A204.1 (cell line): Measurements from ENCODE around the gene TRIM75.
"Not testable (repeated sequence)": the region's sequence is repeated elsewhere in the genome, so short reads cannot be mapped to it uniquely, and the experiment has no call there.

Experiments used
- FAIRE-seq: peaks from 2 replicates; lab custom pipeline; 2012; peaks lifted over from hg19 to GRCh38; lab: Jason Lieb, UNC

The TRIM75 gene

GRCh38 chr4:165053645-165054044 is at the start of gene TRIM75:
Gene TRIM75, plus strand, starts transcription at chr4:165053866. Its CDS starts 5,282 bp downstream, at chr4:165059148.
- no peak for FAIRE-seq

- no peak for FAIRE-seq
These were observed 48.2 kb upstream of the TRIM75 start for GRCh38 chr4:165005352-165005925.

GRCh38 chr4:165006456-165006855 is 47.2 kb upstream of the TRIM75 start:
- no peak for FAIRE-seq

DNA sequence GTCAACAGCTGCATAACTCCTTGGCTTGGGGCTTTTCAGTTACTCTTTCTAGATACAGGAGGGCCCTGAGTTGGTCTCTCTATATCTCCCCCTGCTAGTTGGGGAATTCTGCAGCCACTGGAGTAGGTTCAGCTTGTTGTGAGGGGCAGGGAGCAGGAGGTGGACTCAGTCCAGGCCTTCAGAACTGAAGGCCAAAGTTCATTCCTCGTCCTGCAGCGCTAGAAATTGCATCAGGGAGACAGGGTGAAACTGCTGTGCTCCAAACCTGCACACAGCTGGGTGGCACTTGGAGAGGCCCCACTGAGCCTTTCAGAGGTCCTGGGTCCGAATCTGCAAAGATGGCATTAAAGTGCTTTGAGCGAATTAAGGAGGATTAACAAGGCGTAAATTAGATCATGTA is 46.8 kb upstream of the TRIM75 start:
- FAIRE-seq = no peak

GRCh38 chr4:165009493-165010227 is 44.0 kb upstream of the TRIM75 start:
- no peak for FAIRE-seq

DNA sequence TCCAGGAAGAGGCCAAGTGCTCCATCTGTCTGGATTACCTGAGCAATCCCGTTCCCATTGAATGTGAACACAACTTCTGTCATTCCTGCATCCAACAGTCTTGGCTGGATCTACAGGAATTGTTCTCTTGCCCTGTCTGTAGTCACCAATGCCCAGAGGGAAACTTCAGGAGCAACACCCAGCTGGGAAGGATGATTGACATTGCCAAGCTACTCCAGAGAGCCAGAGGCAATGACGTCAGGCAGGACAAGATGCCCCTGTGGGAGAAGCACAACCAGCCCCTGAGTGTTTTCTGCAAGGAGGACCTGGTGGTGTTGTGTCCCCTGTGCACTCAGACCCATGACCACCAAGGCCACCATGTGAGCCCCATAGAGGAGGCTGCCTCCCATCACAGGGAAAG is 43.2 kb upstream of the TRIM75 start:
- no peak for FAIRE-seq

GRCh38 chr4:165010991-165011390 is 42.7 kb upstream of the TRIM75 start:
- no peak for FAIRE-seq

DNA sequence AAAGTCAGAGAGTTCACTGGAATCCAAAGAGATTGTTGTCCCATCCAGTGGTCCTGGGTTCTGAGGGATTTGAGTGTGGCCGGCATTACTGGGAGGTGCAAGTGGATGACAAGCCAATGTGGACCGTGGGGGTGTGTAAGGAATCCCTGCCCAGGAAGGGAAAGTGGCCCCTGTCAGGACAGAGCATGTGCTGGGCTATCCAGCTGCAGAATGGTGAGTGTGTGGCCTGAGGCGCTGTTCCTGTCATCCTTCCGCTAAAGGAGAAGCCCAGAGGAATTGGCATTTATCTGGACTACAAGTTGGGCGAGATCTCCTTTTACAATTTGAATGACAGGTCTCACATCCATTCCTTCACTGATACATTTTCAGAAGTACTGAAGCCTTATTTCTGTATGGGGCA is 42.3 kb upstream of the TRIM75 start:
- FAIRE-seq = no peak

DNA sequence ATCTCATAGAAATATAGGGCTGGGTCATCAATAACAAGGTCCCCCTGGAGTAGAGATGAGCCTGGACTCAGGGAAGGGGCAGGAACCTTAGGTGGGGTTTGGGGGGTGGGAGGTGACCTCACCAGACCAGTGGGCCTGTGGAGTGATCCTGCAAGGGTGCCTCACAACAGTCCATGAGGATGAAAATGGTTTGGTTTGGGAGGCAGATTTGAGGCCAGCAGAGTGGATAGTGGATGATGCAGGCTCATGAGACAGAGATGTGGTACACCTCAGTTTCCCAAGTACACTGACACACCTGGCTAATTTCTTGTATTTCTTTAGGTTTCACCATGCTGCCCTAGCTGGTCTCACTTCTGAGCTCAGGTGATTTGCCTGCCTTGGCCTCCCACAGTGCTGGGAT is 40.0 kb upstream of the TRIM75 start:
- FAIRE-seq = no peak

- FAIRE-seq = no peak
These were observed 36.7 kb upstream of the TRIM75 start for GRCh38 chr4:165016971-165017370.

DNA sequence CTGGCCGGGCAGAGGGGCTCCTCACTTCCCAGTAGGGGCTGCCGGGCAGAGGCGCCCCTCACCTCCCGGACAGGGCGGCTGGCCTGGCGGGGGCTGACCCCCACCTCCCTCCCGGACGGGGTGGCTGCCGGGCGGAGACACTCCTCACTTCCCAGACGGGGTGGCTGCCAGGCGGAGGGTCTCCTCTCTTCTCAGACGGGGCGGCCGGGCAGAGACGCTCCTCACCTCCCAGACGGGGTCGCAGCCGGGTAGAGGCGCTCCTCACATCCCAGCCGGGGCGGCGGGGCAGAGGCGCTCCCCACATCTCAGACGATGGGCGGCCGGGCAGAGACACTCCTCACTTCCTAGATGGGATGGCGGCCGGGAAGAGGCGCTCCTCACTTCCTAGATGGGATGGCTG is 33.7 kb upstream of the TRIM75 start:
- FAIRE-seq = not testable (repeated sequence)

DNA sequence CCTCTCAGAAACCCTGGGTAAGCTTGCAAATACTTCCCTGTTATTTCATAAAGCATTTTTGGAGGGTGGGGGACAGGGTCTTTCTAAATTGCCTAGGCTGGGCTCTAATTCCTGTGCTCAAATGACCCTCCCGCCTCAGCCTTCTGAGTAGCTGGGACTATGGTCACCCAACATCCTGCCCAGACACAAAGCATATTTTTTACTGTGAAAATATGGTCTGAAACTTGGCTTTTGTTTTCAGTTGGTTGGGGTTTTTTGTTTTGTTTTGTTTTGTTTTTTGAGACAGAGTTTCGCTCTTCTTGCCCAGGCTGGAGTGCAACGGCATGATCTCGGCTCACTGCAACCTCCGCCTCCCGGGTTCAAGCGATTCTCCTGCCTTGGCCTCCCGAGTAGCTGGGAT is 27.9 kb upstream of the TRIM75 start:
- not testable (repeated sequence) for FAIRE-seq

DNA sequence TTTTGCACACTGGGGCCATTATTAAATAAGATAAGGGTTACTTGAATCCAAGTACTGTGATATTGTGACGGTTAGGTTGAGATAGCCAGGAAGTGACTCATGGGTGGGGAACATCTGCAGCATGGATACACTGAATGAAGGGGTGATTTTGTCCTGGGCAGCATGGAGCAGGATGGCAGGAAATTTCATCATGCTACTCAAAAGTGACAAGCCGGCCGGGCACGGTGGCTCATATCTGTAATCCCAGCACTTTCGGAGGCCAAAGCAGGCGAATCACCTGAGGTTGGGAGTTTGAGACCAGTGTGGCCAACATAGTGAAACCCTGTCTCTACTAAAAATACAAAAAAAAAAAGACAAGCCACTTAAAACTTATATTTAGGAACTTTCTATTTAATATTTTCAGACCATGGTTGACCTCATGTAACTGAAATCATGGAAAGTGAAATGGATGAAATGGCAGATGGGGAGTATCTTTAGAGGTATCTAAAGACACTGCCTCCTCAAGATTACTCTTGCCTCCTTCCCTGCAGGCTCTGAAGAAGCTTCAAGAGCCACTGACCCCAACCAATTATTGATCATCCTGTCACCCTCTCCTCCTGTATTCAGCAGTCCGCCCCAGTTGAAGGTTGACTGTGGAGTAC is 25.8 kb upstream of the TRIM75 start:
- FAIRE-seq = no peak

GRCh38 chr4:165031436-165032211 is 22.0 kb upstream of the TRIM75 start, which contains the start of gene TRIM60:
Gene TRIM60, plus strand, starts transcription at chr4:165031999. Its CDS starts 8,074 bp downstream, at chr4:165040073.
- no peak for FAIRE-seq

DNA sequence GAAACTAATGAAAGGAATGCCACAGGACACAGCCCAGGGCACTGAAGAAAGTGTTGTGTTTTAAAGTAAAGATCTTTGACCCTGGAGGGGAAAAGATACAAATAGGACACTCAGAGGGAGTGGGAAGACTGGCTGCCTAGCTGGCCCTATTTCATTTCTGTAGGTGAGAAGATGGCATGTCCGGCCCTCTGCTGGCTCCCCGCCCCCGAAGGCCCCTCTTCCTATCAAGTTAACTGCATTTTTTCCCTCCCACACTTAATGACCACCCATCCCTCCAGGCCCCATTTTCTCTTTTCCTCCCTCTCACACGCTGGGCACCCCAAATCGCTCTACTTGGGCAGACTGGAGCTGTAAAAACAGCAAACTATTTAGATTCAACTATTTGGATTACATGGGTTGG is 5.5 kb upstream of the TRIM75 start:
- FAIRE-seq = no peak

- no peak for FAIRE-seq
These were observed 1.0 kb upstream of the TRIM75 start for GRCh38 chr4:165052627-165053026.

GRCh38 chr4:165055601-165056000 is 1.9 kb downstream of the TRIM75 start:
- FAIRE-seq = no peak

DNA sequence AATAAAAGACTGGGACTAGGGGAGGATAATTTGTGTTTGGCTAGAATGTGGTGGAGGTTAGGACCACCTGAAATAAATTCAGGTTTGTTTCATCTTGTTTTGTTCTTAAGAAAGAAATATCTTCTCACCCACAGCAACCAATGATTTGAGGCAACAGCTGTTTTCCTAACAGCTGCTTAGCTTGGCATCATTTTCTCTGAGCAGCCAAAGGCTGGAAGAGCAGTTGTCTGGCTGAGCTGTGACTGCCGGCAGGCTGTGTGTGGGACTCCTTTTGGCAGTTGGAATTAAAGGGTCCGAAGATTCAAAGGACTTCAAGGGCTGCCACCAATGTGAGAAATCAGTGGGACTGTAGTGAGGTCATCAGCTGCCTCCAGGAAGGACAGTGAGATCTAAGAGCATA is 5.0 kb downstream of the TRIM75 start:
- FAIRE-seq = no peak

DNA sequence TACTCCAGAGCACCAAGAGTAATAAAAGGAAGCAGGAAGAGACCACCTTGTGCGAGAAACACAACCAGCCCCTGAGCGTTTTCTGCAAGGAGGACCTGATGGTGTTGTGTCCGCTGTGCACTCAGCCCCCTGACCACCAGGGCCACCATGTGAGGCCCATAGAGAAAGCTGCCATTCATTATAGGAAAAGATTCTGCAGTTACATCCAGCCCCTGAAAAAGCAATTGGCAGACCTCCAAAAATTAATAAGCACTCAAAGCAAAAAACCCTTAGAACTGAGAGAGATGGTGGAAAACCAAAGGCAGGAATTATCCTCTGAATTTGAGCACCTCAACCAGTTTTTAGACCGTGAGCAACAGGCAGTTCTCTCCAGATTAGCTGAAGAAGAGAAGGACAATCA is 5.7 kb downstream of the TRIM75 start:
- no peak for FAIRE-seq

DNA sequence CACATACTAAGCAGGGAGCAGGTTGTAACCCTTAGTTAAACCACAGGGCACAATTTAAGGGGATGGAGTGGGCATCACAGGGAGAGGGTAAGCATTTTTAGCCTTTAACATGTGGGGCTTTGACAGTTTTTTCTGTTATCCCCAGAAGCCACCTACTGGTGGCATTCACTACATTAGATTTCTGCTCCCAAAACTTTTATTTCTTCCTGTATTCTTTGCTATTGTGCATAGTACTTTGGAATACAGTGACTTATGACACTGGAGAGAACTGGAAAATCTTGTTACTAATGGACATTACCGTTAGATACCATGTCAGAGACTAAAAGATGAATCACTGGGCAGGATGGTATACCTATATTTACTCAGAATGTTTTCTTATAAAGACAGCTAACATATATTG is 7.3 kb downstream of the TRIM75 start:
- FAIRE-seq = no peak

GRCh38 chr4:165070560-165070959 is 16.9 kb downstream of the TRIM75 start:
- no peak for FAIRE-seq

GRCh38 chr4:165073346-165073745 is 19.7 kb downstream of the TRIM75 start:
- FAIRE-seq = not testable (repeated sequence)
